AG20443 (cell line): ENCODE results near the gene SLC25A45.
A peak's percentile ranks its signal among the peaks of the same experiment; 100 is the strongest.

Source experiments
- DNase-seq: peaks from one replicate; pipeline ENCODE4 v3.0.0; 2012; ENCODE audit warnings: low spot score, mixed read lengths

SLC25A45 gene, protein sequence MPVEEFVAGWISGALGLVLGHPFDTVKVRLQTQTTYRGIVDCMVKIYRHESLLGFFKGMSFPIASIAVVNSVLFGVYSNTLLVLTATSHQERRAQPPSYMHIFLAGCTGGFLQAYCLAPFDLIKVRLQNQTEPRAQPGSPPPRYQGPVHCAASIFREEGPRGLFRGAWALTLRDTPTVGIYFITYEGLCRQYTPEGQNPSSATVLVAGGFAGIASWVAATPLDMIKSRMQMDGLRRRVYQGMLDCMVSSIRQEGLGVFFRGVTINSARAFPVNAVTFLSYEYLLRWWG

DNA sequence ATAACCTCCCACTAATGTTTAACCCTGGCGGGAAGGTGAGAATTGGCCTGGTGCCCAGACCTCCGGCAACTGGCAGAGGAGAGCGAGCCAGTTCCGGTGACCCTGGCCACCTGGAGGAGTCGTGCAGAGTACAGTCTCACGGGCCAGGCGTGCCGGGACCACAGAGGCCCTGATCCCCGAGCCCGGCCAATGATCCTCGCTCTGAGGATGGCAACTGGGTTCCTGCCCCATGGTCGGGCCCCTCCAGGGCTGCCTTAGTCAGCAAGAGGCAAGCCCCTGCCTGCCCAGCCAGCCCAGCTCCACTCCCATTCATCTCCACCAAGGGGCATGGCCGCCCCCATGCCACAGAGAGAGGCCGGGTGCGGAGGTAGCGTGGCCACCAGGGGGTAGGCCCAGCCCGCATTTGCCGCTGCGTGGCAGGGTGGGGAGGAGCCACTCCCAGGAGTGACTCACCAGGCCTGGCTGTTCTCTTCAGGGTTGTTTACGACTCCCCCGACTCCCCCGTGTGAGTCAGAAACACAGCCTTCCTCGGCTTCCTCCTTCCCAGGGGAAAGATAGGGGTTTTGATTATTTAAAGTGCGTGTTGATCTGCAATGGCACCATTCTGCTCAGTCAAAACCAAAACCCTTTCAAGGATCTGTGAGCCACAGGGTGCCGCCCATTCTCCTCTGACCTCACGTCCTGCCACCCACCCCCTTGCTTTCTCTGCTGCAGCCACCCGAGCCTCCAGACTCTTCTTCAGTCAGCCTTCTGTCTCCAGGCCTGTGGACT, at the start of gene SLC25A45:
SLC25A45 (minus strand) TSS at position 614 of the 771 bp plus-strand sequence. CDS start 695 bp downstream, outside the sequence.
- DNase-seq: peak; percentile 92

GRCh38 chr11:65431451-65432099, 49.1 kb upstream of the SLC25A45 start:
- no peak for DNase-seq

DNA sequence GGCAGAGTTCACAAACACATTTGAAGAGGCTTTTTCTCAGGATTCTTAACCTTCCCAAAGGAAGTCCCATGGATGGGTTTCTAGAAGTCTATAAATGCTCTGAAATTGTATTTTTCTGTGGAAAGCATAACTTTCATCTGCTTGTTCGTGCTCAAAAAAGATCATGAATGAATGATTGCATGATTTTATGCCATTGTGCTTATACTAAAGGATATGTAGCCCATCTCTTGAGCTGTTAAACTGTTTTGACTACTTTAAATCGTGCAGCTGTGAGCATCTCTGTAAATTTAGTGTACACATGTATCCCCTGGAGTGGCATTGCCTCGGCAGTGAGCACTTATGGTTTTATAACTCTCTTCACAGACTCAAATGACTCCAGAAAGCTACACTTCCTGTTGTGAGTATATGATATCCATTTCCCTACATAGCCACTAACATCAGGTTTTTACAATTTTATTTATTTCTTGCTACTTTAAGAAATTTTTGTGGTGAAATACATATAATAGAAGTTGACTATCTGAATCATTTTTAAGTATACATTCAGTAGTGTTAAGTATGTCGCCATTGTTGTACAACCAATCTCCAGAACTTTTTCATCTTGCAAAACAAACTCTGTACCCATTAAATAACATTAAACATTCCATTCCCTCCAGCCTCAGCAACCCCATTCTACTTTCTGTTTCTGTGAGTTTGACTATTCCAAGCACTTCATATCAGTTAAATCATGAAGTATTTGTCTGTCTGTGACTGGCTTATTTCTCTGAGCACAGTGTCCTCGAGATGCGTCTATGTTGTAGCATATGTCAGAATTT, 48.2 kb upstream of the SLC25A45 start:
- DNase-seq: no peak

GRCh38 chr11:65429724-65430405, 47.4 kb upstream of the SLC25A45 start:
- no peak for DNase-seq

GRCh38 chr11:65429068-65429681, 46.7 kb upstream of the SLC25A45 start:
- DNase-seq: no peak

DNA sequence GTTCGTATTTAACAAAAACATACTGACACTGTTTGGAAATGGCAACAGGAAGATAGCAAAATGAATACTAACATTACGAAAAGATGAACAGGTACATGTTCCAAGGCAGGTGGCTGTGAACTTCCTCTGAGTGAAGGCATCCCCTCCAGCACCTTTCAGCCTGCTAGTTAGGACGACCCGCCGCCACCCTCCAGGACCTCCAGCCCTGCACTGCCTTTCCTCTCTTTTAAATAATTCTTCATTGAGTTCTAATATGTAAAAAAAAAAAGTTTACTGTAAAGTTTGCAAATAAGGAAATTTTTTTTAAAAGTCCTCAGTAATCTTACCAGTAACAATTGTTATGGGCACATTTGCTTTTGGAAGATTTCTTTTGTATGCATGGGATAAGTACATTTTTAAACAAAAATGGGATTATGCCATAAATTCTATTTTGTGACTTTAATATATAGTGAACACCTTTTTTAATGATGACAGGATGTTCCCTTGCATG, 46.2 kb upstream of the SLC25A45 start:
- no peak for DNase-seq

DNA sequence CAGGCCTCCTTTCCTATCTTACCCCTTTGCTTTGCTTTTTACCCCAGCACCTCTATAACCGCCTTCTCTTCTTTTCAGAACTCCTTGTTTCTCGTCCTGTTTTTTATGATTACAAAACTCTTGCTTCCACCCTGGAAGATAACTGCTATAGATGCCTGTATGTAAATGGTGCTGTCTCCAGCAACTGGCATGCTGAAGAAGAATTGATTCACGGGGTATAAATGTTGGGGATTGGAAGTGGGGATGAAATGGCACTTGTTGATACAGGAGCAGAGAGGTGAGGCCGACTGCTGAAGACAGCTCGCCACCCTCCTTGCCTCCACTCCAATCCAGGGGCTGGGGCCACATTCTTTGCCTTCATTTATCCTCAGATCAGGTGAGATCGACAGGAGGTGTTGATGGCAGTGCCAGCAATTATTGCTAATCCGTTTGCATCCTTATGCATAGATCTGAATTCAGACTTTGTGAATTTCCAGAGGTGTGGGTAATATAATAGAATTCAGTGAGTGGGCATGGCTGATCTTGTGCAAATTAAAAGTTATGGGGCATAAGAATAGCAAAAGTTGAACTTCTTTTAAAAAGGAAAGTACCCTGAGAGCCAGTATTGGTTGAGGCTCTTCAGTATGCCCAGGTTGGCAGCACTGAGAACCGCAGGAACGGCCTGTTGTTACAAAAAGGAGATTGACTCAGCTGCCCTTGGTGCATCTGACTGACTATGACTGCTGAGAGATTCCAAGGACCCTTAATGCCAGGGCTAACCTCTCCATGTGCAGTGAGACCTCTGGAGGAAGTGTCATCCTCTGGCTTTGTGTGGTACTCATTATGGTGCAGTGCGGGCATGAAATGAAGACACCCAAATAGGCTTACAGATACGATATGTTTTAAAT, 45.5 kb upstream of the SLC25A45 start:
- no peak for DNase-seq

DNA sequence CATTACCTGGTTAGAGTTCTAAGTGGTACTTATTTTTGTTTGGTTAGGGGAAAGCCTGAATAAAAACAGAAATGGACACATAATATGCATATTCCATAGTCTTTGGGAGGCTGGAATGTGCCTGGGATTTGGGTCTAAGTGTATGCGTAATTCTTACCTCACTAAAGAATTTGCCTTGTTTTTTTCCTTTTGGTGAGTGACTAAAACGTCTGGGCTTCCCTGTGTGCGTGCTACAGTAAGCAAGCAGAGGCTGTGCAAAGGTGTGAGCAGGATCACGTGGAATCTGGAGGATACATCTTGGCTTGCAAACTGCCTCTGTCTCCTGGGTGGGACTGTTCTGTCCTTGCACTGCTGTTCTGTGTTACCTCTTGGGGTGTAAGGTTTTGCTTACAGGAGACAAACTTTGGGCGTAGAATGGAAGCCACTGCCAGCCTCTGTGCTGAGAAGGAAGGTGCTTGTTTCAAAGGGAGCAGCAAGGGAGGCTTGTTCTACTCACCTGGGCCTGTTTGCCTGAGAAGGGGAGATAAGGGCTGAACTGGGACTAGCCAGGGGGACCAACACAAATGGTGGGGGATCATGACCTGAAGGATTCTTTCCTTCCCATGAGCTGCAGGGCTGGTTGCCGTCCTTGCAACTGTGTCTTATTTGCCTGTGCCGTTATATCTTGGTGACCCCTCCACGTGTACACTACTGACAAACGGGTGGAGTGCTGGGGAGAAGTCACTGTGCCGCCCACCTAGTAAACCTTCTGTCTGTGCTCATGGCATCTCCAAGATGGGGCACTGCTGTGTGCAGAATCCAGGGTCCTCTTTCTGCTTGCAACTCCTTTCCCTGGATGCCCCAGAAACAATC, 44.6 kb upstream of the SLC25A45 start:
- no peak for DNase-seq

- DNase-seq: no peak
Measured at GRCh38 chr11:65425971-65426838, 43.8 kb upstream of the SLC25A45 start.

- no peak for DNase-seq
Measured at GRCh38 chr11:65425105-65425970, 42.9 kb upstream of the SLC25A45 start.

DNA sequence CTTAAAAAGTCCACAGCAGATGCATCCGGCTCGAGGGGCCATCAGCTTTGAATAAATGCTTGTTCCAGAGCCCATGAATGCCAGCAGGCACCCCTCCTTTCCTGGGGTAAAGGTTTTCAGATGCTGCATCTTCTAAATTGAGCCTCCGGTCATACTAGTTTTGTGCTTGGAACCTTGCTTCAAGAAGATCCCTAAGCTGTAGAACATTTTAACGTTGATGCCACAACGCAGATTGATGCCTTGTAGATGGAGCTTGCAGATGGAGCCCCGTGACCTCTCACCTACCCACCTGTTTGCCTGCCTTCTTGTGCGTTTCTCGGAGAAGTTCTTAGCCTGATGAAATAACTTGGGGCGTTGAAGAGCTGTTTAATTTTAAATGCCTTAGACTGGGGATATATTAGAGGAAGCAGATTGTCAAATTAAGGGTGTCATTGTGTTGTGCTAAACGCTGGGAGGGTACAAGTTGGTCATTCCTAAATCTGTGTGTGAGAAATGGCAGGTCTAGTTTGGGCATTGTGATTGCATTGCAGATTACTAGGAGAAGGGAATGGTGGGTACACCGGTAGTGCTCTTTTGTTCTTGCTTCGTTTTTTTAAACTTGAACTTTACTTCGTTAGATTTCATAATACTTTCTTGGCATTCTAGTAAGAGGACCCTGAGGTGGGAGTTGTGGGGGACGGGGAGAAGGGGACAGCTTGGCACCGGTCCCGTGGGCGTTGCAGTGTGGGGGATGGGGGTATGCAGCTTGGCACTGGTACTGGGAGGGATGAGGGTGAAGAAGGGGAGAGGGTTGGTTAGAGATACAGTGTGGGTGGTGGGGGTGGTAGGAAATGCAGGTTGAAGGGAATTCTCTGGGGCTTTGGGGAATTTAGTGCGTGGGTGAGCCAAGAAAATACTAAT, 42.0 kb upstream of the SLC25A45 start:
- DNase-seq: no peak

- DNase-seq: no peak
Measured at GRCh38 chr11:65423516-65424204, 41.2 kb upstream of the SLC25A45 start.

DNA sequence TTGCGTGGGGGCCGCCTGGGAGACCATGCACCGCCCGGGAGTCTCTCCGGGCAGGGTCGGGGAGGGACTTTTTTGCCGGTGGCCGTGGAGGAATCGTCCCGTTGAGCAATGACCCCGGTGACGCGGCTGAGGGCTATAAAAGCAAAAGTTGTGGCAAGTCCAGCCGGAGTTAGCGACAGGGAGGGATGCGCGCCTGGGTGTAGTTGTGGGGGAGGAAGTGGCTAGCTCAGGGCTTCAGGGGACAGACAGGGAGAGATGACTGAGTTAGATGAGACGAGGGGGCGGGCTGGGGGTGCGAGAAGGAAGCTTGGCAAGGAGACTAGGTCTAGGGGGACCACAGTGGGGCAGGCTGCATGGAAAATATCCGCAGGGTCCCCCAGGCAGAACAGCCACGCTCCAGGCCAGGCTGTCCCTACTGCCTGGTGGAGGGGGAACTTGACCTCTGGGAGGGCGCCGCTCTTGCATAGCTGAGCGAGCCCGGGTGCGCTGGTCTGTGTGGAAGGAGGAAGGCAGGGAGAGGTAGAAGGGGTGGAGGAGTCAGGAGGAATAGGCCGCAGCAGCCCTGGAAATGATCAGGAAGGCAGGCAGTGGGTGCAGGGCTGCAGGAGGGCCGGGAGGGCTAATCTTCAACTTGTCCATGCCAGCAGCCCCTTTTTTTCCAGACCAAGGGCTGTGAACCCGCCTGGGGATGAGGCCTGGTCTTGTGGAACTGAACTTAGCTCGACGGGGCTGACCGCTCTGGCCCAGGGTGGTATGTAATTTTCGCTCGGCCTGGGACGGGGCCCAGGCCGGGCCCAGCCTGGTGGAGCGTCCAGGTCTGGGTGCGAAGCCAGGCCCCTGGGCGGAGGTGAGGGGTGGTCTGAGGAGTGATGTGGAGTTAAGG, 40.4 kb upstream of the SLC25A45 start, which contains the start of gene NEAT1:
NEAT1 (plus strand) TSS at position 166 of the 883 bp plus-strand sequence.
- peak; percentile 68 for DNase-seq
